Fibroblast of skin of left quadriceps (primary cell): ENCODE data around the gene FBP1.
A peak's percentile ranks its signal among the peaks of the same experiment; 100 is the strongest.
"Not testable (repeated sequence)": the region's sequence is repeated elsewhere in the genome, so short reads cannot be mapped to it uniquely, and the experiment has no call there.

Experiments
- DNase-seq, 2 experiments: peaks; one replicate each; pipeline ENCODE4 v3.0.0-alpha.2; 2013; ENCODE audit warnings: low read depth in 2 of 2

The FBP1 gene

GRCh38 chr9:94577036-94577435, 62.3 kb downstream of the FBP1 start:
- no peak for DNase-seq

- DNase-seq = no peak
Observed at GRCh38 chr9:94576131-94576530, 63.2 kb downstream of the FBP1 start.

GRCh38 chr9:94568972-94569712, 70.2 kb downstream of the FBP1 start:
- no peak for DNase-seq

GRCh38 chr9:94568250-94568889, 70.9 kb downstream of the FBP1 start:
- no peak for DNase-seq

- no peak for DNase-seq
Observed at GRCh38 chr9:94567271-94567670, 72.0 kb downstream of the FBP1 start.

- no peak for DNase-seq
Observed at GRCh38 chr9:94566550-94566949, 72.8 kb downstream of the FBP1 start.

- DNase-seq = not testable (repeated sequence)
Observed at GRCh38 chr9:94564279-94564678, 75.0 kb downstream of the FBP1 start.

GRCh38 chr9:94563548-94563947, 75.8 kb downstream of the FBP1 start:
- no peak for DNase-seq

- no peak for DNase-seq
Observed at GRCh38 chr9:94560237-94560636, 79.1 kb downstream of the FBP1 start.

DNA sequence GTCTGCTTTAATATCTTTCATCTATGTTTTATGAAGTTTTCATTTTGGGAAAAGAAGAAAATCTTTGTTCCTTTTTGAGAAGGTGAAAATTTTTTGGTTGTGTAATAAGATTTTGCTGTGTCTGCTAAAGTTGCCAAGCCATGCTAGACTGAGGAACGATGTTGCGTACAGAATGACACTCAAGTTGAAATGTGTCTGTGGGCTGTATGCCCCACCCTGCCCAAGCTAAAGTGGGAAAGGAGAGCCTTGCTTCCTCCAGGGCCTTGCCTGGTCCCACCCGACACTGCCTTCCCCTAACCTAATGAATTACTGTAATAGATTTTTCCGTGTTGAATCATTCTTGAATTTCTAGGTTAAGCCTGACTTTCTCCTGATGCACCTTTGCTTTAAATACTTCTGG, 81.9 kb downstream of the FBP1 start:
- DNase-seq = no peak

DNA sequence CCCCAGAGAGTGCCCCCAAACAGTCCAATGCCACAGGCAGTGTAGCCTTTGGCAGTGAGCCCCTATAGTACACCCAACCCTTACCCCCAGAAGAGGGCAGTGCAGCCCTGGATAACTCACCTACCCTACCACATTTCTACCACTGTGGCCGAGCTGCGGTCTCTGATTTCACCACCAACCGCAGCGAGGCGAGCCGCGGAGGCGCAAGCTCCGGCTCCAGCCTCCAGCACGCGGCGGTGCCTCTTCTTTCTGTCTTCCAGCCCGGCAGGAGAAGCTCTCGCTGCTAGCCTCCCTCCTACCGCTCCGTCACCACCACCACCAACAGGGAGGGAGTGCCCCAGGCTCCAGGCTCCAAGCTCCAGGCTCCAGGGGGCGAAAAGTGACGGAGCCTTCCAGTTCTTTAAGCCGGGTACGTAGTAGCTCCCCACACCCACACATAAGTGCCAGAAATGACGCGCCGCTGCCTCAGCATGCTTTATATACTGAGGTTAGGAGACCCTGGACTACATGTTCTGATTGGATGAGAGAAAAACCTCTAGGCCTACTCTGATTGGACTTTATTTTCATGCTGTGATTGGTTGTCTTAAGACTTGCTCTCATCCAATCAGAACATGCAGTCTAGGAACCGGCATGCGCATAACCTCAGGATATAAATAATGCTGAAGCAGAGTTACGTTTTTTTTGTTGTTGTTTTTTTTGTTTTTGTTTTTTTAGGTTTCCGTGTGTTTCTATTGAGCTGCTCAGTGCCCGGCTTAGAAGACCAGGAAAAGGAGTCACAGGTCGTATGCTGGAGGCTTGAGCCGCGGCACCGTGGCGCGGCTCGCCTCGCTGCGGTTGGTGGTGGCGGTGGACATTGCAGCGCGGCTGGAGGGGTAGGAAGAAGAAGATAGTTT, 84.6 kb downstream of the FBP1 start, which contains the start of gene PCAT7:
Gene PCAT7 (plus strand): TSS at position 645 of the 893 bp plus-strand sequence.
- DNase-seq = peak; percentile 21 to 26

- no peak for DNase-seq
Observed at GRCh38 chr9:94554078-94554438, 85.3 kb downstream of the FBP1 start.
